GM19238 (cell line): ENCODE measurements around the gene PAX5.

Experiments used
- DNase-seq: peaks from one replicate; pipeline ENCODE4 v3.0.0; 2011; ENCODE audit warnings: low spot score; ENCODE audit not compliant: insufficient read length

The PAX5 gene

DNA sequence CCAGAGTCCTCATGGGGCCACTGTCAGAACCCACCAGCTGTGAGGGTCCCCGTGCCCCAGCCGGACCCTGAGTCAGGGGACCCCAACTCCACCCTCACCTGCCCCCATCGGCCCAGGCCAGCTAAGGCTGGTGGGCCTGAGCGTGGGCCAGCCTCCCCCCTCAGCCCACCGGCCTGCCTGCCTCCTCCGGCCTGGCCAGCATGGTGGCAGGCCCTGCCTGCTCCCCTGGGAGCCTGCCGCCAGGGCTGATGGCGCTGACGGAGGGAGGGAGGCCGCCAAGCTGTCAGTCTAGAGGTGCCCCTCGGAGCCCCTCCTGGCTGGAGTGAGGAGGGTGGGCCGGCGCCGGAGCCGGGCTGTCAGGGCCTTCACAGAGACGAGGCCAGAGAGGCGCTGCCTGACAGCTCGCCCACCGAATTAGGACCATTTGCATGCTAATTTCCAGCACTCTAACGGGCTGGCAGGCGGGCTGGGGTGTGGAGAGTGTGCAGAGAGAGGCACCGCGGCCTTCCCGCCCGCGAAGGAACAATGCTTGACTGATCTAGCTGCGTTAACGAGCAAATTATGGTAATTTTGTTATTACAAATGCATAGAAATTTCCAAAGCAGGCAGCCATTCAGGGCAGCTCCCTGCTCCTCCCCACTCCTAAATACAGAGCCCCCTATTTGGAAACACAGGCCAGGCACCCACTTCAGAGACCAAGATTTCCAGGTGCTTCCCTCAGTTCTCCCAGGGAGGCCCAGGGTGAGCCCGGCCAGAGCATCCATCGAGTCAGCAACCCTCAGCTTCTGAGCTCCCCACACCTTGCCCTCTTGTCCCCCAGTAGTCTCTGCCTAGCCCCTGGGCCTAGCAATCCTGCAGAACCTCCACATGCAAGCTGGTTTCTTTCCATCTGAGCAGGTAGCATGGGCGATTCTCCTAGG is 169.3 kb downstream of the PAX5 start:
- DNase-seq = no peak

DNA sequence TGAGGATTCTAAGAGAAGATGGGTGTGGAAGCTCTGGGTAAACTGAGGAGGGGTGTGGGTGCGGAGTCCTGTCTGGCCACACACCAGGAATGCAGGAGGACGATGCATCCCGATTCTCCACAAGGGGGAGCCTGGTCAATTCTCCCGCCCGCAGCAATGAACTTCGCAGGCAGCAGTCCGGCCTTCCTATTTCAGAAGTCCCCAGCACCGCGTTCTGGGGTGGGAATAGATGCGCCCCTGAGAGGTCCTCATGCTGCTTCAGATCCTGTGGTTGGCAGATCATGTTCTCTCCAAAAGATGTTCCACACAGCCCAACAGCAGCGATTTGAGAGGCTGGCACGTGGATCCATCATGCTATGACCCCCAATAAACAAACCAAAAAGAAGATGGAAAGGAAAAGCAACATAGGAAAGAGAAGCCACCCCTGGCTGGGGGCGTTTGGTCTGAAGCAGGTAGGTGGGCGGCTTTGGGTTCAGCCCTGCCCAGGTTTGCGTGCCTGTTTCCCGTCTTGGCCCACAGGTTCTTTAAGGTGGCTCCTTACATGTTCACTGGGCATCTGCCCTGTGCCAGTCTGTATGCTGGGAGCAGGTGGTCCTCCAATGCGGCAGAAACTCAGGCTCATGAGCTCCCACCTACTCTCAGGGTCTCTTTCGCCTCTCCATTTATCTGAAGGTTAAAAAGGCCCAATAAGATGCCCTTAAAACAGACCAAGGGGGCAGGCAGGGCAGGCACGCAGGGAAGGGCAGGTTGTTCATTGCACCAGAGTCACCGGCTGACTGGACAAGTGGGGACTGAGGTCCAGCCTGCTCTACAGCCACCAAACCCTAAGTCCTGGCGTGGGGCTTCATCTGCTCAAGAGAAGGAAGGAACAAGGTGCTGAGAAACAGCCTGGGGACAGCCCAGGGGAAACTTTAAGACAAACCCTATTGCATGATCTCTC is 171.6 kb downstream of the PAX5 start:
- DNase-seq = no peak

DNA sequence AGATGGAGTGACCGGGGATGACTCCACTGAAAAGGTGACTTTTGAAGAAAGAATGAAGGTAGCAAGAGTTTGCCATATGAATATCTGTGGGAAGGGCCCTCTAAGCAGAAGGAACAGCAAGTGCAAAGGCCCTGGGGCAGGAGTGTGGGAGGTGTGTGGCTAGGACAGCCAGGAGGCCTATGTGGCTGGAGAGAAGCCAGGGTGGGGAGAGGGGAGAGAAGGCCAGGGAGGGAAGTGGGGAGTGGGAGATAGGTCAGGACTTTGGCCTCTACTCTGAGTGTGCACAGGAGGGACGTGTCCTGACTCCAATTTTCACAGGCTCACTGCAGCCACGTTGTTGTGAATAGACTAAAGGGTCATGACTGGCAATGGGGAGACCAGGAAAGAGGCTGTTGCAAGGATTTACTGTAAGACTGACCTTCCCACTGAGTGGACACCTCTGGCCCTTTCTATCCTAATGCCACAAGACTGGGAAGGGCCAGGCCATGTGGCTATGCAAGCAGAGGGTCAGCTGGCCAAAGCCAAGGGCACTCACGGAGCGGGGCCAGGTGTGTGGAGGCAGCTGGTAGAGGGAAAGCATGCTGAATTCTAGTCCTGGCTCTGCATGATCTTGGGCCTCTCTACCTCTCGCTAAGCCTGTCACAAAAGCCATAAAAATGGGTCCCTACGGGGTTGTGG is 172.4 kb downstream of the PAX5 start:
- no peak for DNase-seq

DNA sequence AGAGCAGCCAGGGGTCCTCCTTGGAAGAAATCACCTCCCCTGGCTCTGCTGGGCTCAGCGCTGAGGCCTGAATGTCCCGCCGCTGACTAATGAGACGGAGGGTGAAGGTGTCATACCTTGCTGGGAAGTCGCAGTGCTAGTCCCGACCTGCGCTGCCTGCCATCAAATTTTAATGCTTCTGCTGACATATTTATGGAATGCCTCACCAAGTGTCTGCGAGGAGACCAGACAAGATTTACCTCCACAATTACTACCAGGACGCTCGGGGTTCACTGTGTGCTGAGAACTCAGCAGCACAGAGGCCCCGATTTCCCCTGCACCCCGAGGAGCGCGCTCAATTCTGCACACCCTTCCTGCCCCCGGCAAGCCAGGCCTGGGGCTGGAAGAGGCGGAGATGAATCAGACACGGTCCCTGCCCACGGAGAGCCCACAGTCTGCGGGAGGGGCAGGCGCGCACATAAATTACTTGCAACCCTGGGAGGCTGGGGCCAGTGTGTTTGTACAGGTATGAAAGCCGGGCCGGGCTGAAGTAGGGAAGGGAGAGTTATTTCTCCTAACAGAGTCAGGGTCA is 175.2 kb downstream of the PAX5 start:
- no peak for DNase-seq

DNA sequence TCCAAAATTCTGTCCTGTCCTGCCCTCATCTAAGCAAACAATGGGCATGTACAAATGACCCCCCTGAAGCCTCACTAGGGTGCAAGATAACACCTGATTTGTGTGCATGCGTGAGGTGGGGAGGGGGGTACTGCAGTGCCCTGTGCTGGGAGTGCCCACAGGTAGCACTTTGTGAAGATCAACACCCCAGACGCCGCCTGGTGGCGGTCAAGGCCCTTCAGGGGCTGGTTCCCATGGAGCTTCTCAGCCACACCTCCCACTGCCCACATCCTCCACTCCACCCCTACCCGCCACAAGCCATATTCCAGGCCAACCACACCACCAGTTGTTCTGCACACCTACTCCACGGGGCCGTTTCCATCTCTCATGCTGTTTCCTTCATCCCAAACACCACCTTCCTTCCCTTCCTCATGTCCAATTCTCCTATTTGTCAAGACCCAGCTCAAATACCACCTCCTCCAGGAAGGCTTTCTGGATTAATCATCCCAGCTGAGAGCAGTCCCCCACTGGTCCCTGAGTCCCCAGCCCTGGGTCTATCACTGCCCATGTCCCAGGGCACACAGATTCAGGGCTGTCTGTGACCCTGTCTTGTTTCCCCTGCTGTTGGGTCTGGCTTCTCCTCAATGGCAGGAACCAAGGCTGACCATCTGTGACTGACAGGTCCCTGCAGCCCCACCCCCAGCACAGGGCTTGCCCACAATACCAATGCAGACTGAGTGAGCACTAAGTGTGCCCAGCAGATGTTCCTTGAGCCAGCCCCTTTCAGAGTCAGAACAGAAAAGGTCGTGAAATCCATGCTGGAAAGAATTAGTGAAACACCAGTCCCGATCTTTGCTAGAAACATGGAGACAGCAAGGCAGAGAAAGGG is 178.4 kb downstream of the PAX5 start:
- peak; percentile 53 for DNase-seq

DNA sequence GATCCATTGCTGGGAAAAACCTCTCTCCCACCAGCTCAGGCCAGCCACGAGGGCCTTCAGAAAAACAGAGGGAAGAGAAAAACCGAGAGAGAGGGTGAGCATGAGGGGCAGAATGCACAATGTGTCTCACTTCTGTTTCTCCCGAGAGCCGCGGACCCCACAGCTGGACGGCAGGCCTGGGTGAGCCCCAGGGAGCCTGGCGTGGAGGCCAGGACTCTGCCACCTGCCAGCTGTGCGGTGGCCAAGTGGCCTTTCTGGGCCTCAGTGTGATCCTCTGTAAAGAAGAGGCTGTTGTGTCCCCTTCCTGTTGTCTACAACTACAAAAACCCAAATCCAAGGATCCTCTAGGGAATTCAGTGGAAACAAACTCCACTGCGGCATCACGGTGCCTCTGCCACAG is 179.3 kb downstream of the PAX5 start:
- DNase-seq = no peak

DNA sequence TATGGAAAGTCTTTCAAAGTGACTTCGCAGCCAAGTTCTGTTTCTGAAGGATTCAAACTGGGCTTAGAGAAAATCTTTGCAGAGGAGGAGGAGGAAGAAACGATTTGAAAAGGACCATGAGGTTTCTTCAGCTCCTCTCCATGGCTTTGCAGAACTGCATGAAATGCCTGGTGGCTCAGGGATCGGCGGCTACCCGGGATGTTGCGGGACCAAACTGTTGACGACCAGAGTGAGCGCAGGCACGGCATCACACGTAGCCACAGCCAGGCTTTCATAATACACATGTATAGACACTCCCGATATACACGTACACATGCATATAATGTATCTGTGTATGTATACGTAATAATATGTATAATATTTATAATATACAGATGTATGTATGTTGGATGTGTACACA is 180.0 kb downstream of the PAX5 start:
- no peak for DNase-seq

DNA sequence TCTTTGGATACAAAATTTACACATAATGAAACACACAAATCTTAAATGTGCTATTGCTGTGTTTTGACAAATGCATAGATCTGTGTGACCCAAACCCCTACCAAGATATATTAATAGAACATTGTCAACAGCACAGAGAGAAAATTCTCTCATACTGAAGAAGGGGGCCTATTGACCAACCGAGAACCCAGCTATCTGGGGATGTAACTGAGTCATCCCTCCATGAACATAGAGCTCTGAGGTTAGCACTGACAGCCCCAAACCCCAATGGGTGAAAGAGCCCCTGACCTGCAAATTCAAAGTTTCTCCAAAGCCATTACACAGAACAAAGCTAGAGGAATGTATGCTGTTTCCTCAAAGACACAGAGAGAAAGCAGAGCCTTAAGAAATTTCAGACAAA is 180.8 kb downstream of the PAX5 start:
- no peak for DNase-seq

DNA sequence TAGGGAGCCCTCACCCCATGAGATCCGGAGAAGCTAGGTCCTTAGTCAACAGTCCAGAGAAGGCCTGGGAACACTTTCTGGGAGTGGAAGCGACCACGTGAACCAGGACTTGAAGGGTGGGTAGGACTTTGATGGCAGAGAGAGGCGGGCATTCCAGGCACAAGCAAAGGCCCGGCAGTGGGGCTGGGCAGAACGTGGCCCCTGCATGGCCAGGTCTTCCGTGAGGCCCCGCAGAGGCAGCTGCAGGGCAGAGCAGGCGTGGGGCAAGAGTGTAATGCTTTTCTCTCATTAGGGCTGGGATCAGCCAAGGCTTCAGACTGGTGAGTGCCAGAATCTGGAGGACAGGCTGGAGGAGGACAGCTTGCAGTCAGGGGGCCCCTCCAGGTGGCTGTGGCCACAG is 184.1 kb downstream of the PAX5 start:
- DNase-seq = no peak

DNA sequence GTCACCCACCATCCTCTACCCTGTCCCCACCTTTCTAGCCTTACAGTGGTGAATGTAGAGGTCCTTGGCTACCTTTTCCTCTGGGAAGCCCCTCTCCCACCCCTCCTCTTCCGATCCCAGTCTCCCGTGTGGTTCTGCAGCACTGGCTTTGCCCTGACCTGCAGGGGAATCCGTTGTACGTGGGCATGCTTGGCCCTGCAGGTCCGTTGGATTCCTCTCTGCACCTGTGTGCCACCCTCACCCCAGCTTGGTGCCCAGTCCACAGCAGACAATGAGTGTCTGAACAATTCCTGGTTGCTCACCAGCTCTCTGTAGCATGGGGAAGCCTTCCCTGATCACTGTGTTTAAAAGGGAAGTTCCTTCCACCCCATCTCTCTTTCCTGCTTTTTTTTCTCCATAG is 185.1 kb downstream of the PAX5 start:
- no peak for DNase-seq

DNA sequence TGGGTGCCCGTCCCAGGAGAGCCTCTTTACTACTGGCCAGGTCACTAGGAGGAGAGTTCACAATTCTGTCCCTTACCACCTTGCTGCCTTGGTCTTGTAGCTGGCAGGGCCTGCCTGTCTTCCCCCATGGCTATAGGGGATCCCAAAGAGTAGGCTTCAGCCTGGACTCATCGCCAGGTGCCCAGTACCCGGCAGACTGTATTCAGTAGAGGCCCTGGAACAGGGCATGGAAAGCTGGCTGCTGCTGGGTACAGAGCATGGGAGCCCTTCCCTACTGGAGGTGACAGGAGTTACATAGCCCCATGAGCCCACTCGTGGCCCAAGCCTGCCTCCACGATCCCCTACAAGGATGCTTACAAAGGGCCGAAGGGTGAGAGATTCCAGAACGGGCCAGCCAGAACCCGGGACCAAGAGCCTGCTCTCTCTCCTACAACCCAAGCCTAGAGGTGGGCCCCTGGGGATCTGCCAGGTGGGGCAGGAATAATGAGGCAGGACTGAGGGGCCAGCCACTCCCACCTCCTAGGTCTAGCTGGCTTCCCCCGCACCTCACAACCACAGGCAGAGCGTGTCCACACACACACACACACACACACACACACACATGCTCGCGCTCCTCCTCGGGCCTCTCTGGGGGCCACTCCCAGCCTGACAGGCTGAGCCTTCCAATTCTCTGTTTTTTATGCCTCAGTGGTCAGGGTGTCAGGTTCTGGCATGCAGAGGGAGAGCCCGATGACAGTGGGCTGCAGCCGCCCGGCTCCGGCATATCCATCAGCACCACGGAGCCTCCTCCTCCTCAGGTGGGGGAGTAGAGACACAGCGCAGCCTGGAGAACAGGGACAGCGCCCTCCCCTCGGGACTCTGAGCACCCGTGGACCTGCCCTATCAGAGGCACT is 186.0 kb downstream of the PAX5 start:
- no peak for DNase-seq

DNA sequence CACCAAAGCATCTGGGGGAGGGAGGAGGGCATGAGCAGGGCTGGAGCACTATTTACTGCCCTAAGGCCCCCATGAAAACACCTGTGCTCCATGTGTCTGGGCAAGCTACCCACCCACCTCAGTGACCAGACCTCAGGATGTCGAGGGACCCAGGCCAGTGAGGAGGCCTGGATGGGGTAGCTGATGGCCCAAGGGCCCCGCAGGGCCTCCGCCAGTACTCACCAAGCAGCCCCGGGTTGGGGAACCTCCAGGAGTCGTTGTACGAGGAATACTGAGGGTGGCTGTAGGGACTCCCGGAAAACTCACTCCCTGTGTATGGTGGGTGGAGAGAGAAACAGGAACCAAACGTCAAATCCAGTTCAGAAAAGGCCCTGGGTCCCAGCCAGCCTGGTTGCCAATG is 187.4 kb downstream of the PAX5 start:
- DNase-seq = no peak

DNA sequence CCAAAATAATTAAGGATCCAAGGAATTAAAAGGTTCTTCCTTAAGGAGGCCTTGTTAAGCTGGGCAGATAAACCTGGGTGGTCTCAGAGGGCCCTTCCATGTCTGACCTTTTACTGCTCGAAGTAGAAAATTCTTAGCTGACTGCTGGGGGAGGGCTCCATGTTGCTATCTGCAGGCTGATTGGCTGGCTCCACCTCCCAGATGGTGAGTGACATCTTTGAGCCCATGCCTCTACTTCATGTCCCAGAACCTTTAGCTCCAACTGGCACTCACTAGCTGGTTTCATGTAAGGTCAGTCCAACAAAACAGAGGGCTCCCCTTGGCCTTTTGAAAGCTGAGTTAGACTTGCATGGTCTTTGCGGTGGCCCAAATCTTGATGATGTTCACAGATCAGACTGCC is 188.2 kb downstream of the PAX5 start:
- no peak for DNase-seq

DNA sequence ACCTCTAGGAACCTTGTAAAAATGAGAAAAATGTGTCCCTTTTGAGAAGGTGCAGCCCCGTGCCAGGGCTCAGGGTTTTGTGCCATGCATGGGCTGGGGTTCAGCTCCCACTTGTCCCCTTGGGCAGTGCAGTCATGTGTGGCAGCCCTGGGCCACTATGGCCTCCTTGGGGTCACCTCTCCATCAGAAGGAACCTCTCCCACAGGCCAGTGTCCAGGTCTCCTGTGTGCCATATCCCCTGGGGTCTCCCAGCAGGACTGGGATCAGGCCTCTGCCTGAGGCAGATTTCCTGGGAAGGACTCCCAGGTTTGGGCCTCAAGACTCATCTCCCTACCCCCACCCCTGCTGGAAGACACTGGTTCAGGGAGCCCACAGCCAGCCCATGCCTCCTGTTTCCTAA is 189.1 kb downstream of the PAX5 start:
- no peak for DNase-seq

DNA sequence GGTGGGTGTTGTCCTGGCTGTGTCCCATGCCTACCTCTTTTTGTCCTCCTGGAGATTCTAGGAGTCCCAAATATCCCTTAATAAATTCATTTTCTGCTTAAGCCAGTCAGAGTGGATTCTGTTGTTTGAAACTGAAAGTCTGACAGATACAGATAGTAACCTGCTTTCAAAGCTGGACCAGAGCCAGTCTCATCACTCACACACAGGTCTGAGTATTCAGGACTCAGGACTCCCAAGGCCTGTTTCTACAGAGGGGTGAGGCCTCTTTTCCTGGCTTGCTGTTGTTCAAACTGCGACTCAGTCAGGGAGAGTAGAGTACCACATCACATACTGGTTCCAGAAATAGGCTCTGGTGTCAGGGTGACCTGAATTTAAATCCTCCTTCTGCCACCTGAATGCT is 190.1 kb downstream of the PAX5 start:
- no peak for DNase-seq

DNA sequence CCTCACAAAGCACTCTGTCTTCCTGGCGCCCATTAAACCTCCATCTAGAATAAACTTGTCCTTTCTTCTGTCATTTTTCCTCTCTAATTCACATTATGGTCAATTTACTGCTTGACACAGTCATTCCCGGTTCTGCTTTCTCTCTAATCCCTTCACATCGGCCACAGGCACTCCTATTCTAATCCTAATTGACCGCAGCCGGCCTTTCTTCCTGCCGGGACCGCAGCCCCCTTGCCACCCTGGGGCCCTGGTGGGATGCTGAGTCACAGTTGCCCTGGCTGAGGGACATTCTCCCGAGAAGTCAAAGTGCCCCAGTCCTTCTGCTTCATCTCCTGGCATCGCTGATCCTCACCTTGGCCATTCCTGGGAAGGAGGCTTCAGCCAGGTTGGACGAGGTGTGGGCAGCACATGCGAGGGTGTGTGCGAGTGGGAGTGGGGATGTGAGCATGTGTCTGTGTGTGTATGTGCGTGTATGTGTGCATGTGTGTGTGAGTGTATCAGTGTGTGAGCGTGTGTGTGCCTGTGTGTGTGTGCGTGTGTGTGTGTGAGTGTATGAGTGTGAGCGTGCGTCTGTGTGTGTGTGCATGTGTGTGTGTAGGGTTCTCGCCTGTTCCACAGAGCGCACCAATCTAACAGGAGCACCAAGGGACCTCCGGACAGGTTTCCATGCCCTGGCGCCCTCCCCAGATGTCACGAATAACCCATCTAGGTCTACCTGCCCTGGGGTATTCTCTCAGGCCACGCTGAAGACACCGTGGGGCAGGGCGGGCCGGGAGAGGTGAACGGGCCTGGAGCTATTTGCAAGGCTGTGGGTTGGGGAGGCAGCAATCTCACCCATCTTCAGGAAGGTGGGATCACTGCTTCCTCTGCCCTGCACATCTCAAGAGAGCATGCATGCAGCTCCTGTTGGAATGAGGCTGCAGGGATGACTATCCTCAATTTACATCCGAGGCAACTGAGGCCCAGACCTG is 191.2 kb downstream of the PAX5 start:
- DNase-seq = no peak

DNA sequence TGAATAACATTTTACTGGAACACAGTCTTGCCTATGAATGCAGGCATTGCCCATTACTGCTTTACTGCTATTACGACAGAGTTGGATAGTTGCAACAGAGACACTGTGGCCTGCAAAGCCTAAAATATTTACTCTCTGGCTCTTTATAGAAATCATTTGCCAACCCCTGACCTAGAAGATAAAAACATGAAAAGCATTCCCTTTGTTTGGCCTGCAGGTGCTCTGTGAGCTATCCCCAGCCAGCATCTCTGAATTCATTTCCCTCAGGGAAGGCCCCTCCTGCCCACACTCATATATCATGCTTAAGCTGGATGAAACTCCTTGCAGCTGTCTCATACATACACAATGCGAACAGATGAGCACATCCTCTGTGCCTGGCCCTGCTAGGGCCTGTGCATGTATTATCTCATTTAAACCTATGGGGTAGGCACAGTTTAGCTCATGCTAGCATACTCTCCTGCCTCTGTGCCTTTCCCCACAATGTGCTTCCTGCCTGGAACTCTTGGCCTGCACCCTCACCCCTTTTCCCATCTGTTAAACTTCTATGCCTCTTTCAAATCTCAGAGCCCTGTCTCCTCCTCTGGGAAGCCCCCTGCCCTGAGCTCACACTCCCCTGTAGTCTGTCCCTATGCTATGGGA is 193.1 kb downstream of the PAX5 start:
- DNase-seq = no peak
